Skin epidermis (tissue), 12 donors: ENCODE measurements around the gene BICRAL.
"Not testable (repeated sequence)": the region's sequence is repeated elsewhere in the genome, so short reads cannot be mapped to it uniquely, and the experiment has no call there.

Experiments used
- H3K27ac ChIP-seq, 21 experiments: fragments of 200-600 bp; sonication (generic) in 11 of 21; one replicate each; pipeline ENCODE4 v1.5.0; 2020; ENCODE audit warnings: mild to moderate bottlenecking in 3 of 21, inconsistent platforms in 2 of 21, moderate library complexity in 2 of 21
- H3K4me3 ChIP-seq, 7 experiments: fragments of 200-600 bp; sonication (generic) in 2 of 7; one replicate each; pipeline ENCODE4 v1.5.0; 2020; ENCODE audit warnings: inconsistent platforms in 2 of 7, mild to moderate bottlenecking in 2 of 7, moderate library complexity in 1 of 7

Gene BICRAL

DNA sequence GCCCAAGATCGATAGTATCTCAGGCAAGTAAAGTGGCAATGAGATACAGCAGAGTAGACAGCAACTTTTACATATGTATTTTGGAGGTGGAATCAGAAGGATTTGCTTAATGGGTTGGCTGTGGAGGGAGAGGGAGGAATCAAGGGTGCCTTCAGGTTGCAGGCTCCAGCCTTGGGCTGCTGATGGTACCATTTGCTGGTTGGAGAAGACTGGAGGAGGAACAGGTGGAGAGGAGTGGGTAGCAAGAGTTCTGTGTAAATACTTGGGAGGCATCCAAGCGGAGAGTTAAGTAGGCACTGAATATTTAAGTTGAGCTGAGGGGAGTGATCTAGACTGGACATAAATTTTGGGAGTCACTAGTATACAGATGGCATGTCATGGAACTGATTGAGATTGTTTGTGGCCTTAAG, 5.2 kb downstream of the BICRAL start:
- Histone ChIP-seq H3K27ac (peak overlapping the region in 7 of 21 experiments; percentile 2 to 100 (median 45)), H3K4me3 (no peak overlapping the region)

DNA sequence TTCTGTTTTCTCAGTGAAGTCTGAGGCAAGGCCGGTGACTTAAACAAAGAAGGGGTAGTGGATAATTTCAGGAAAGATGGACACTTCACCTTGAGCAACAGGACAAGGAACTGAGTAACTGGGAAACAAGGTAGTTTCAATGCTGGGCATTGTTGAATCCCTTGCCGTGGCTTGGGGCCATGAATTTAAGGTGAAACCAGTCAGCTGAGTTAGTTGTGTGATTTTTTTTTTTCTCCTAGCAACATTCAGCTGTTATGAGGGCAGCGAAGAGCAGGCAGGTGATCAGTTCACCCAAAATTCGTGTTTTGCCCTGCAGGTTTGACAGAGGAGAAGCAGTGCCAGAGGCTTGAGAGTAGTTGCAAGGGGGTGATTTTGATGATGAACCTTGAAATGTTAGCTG, 6.8 kb downstream of the BICRAL start:
- Histone ChIP-seq H3K27ac (peak overlapping the region in 5 of 21 experiments; percentile 11 to 59 (median 47)), H3K4me3 (no peak overlapping the region)

GRCh38 chr6:42790549-42791181, 8.8 kb downstream of the BICRAL start:
- Histone ChIP-seq H3K27ac (peak overlapping the region in 11 of 21 experiments; percentile 7 to 59 (median 28)), H3K4me3 (no peak overlapping the region)

GRCh38 chr6:42791706-42792320, 10.0 kb downstream of the BICRAL start:
- H3K27ac ChIP-seq: peak overlapping the region in 5 of 21 experiments; percentile 3 to 52 (median 49)
- H3K4me3 ChIP-seq: no peak overlapping the region

DNA sequence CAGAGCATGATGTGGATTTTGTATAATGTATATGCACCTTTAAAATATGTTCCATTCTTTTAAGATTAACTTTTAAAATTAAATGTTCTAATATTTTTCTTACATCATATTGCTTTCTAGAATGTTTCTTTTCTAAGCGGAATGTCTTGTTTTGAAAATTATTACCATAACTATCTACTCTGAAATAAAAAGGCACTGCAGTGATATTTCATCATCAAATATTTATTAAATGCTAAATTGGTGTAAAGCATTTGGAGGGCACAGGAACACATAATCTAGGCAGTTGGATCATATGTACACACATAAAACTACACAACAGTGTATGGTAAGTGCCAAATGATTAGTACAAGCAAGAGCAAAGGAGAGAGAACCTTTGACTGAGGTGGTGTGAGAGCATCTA, 13.8 kb downstream of the BICRAL start:
- H3K27ac ChIP-seq: no peak overlapping the region
- no peak overlapping the region for H3K4me3 ChIP-seq

- Histone ChIP-seq H3K4me3 (no peak overlapping the region), H3K27ac (no peak overlapping the region)
These were observed 14.3 kb downstream of the BICRAL start for GRCh38 chr6:42796171-42796570.

DNA sequence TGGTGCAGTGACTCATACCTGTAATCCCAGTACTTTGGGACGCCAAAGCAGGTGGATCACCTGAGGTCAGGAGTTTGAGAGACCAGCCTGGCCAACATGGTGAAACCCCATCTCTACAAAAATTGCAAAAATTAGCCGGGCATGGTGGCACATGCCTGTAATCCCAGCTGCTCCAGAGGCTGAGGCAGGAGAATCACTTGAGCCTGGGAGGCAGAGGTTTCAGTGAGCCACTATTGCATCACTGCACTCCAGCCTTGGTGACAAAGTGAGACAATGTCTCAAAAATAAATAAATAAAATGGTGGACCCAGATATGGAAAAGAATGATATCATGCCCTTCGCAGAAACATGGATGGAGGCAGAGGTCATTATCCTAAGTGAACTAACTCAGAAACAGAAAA, 15.8 kb downstream of the BICRAL start:
- H3K27ac ChIP-seq, H3K4me3 ChIP-seq: not testable (repeated sequence)

GRCh38 chr6:42805297-42805861, 23.5 kb downstream of the BICRAL start:
- H3K27ac ChIP-seq: no peak overlapping the region
- H3K4me3 ChIP-seq: no peak overlapping the region

GRCh38 chr6:42806359-42806758, 24.5 kb downstream of the BICRAL start:
- not testable (repeated sequence) for H3K27ac ChIP-seq, H3K4me3 ChIP-seq

DNA sequence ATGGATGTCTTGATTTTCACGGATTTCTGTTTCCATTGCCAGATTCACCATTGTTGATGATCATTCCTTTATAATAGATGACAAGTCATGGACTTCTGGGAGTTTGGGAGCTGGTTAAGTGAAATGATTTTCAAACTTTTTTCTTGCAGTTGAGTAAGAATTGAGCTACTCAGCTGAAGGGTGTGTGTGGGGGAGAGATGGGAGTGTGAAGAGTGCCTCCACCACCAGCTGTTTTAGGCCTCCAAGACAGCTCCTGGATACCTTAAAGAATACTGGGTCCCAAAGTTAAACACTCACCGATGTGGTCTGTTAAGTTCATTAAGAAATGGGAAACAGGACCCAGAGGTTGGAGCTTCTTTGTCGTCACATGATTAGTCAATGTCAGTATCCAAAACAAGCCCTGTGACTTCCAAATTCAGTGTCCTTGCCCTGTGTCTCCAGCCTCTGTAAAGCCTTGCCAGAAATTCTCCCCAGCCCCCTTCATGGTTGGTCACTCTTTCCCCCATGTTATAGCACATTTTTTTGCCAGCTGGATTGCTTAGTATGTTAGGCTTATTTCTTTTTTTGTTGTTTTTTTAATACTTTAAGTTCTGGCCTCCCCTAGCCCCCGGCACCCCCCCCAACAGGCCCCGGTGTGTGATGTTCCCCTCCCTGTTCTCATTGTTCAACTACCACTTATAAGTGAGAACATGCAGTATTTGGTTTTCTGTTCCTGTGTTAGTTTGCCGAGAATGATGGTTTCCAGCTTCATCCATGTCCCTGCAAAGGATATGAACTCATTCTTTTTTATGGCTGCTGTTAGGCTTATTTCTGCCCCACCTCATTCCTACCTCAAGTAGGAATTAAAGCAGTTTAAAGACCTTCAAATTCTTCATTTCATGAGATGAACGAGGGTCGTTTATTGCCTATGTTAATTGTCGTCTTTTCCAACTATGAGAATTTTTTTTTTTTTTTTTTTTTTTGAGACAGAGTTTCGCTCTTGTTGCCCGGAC, 26.9 kb downstream of the BICRAL start:
- Histone ChIP-seq H3K4me3 (no peak overlapping the region), H3K27ac (peak overlapping the region in 2 of 21 experiments; percentile 12 to 31)

DNA sequence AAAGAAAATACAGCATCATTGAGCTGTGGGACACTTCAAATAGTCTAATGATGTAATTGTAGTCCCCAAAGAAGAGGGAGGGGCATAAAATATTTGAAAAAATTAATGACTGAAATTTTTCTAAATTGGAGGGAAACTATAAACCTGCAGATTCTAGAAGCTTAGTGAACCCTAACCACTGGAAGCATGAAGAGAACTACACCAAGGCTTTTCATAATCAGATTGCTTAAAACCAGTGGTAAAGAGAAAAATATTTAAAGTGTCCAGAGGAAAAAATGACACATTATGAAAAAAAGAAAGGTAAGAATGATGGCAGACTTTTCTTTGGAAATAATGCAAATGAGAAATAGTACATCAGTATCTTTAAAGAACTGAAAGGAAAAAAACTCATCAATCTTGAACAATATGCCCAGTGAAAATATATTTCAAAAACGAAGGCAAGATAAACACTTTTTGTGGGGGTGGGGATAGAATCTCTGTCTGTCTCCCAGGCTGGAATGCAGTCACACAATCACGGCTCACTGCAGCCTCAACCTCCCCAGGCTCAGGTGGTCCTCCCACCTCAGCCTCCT, 31.3 kb downstream of the BICRAL start:
- no peak overlapping the region for H3K27ac ChIP-seq
- no peak overlapping the region for H3K4me3 ChIP-seq

GRCh38 chr6:42813906-42814444, 32.1 kb downstream of the BICRAL start:
- H3K27ac ChIP-seq: no peak overlapping the region
- H3K4me3 ChIP-seq: no peak overlapping the region

DNA sequence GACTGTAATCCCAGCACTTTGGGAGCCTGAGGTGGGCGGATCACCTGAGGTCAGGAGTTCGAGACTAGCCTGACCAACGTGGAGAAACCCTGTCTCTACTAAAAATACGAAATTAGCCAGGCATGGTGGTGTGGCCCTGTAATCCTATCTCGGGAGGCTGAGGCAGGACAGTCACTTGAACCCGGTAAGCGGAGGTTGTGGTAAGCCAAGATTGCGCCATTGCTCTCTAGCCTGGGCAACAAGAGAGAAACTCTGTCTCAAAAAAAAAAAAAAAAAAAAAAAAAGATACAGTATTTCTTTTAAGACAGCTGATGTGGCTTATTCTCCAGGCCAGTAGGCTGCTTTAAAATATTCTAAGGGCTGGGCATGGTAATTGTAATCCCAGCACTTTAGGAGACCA, 33.9 kb downstream of the BICRAL start:
- not testable (repeated sequence) for H3K27ac ChIP-seq

GRCh38 chr6:42817907-42818306, 36.1 kb downstream of the BICRAL start:
- Histone ChIP-seq H3K27ac (no peak overlapping the region), H3K4me3 (no peak overlapping the region)

More for the DNA sequence above, 33.9 kb downstream of the BICRAL start:
- H3K4me3 ChIP-seq: not testable (repeated sequence)

GRCh38 chr6:42818416-42818815, 36.6 kb downstream of the BICRAL start:
- Histone ChIP-seq H3K4me3 (no peak overlapping the region), H3K27ac (peak overlapping the region in 1 of 21 experiments; percentile 51)

DNA sequence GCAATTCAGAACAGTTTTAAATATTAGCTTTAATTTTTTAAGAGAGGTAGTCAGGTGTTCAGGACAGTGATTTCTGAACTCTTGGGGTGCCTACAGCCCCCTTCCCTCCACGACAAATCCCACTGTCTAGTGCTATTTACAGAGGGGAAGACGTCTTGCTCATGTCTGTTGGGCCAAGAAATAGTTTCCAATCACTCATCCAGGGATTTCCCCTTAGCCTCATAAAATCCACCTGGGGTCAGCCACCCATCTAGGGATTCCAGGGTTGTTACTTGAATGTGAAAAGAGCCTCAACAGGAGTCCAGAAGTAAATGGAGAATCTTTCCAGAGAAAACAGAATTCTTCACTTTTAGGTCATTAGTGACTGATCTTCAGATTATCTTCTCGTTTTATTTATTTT, 37.0 kb downstream of the BICRAL start:
- H3K27ac ChIP-seq: peak overlapping the region in 3 of 21 experiments; percentile 10 to 51 (median 45)
- H3K4me3 ChIP-seq: no peak overlapping the region

DNA sequence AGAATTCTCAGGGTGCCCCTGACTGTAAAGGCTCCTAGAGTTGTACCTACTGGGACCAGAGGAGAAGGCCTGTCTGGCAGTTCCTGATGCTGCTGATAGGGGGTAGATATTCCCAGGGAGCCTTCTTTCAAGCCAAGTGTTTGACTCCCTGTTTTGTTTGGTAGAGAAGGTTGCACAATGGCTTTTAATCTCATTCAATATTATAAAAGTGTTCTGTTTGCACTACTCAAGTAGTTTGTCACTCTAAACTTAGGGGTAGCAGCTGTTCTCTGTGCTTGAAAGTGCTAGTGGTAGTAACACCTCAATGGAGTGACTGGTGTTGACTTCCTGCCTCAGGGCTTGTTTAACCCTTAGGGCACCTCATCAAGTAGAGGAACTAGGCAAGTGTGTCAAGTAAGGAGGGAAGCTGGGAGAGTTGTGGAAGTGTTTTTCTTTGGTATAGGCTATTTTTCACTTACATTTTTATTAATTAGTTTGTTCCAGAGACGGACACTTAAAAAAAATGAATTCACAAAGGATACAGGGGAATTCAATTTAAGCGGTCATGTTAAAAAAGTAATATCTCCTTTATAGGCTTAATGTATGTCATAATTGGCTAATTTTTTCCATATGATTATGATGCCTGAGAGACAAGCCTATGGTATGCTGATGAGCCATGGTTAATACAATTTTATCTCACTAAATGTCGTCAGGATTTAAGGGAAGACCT, 38.1 kb downstream of the BICRAL start:
- Histone ChIP-seq H3K27ac (peak overlapping the region in 12 of 21 experiments; percentile 3 to 87 (median 56)), H3K4me3 (no peak overlapping the region)

DNA sequence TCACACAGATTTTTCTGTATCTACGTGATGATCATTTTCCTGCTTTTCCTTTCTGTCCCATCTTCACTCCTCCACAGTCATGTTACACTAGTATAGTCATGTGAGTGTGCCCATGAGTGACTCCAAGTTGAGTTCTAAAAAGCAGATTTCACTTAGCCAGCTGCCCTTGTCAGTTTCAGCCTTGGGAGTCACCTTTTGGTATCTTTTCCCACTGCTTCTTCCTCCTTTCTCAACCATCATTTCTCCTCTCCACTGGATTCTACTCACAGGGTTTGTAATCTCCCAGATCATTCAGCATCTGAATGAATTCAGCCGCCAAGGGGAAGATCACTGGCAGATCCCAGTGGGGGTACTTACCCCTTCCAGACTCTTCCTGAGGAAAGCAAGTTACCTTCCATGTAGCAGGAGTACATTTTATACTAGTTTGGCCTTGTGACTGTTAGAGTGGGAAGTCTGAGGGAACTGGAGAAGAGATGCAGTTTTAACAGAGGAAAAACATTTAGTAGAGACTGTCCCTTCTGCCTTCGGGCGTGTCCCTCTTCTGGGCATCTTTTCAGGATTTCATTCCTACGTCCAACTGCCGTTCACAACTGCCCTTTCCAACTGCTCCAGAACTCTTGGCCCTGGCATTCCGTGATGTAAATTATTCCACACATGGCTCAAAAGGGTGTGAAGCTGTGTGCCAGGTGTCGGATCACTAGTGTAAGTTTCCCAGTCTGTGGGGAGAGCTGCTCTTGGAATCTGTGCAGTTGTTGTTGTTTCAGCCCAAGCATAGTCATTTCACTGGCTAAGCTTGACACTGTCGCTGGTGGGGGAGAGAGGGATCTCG, 38.9 kb downstream of the BICRAL start:
- Histone ChIP-seq H3K4me3 (no peak overlapping the region), H3K27ac (peak overlapping the region in 13 of 21 experiments; percentile 3 to 87 (median 50))
